Skin epidermis (tissue), 12 donors: ENCODE results near the gene PMF1.
"Not testable (repeated sequence)": the region's sequence is repeated elsewhere in the genome, so short reads cannot be mapped to it uniquely, and the experiment has no call there.

Experiments used
- H3K27ac ChIP-seq, 21 experiments: fragments of 200-600 bp; sonication (generic) in 11 of 21; one replicate each; pipeline ENCODE4 v1.5.0; 2020; ENCODE audit warnings: mild to moderate bottlenecking in 3 of 21, inconsistent platforms in 2 of 21, moderate library complexity in 2 of 21
- H3K4me3 ChIP-seq, 7 experiments: fragments of 200-600 bp; sonication (generic) in 2 of 7; one replicate each; pipeline ENCODE4 v1.5.0; 2020; ENCODE audit warnings: inconsistent platforms in 2 of 7, mild to moderate bottlenecking in 2 of 7, moderate library complexity in 1 of 7

Gene PMF1

DNA sequence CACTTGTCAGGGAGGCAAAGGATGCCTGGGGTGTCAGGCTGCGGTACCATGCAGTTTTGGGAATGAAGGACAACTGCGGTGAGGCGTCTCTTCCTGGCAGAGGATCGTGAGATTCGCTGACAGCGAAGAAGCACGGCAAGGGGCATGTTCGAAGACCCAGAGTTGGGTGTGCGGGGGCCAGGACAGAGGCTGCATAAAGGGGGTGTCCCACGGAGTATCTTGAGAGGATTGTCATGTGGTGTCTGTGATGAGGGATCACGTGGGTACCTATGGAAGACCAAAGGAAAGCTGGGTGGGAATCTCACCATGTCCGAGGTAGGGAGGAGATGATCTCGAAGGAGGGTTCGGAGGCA lies 18.5 kb upstream of the PMF1 start:
- Histone ChIP-seq H3K4me3 (peak overlapping the region; percentile 67 to 88 (median 80)), H3K27ac (peak overlapping the region in 19 of 21 experiments; percentile 63 to 92 (median 80))

DNA sequence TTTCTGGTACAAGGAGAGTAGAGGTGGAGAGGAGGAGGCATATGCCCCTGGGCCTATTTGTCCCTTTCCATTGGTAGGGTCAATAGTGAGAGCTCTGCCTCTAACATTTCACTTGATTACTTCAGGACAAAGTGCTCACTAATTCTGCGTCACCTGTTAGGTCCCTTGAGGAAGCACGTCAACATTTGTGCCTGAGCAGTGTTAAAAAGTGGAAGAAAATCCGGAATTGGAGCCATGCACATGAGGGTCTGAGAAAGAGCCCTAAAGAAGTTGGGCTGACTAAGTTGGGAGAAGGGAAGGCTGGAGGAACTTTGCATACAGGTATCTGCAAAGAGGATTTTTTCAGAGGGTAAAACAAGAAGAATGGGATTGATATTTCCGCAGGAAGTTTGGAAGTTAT lies 17.0 kb upstream of the PMF1 start:
- Histone ChIP-seq H3K27ac (no peak overlapping the region), H3K4me3 (no peak overlapping the region)

DNA sequence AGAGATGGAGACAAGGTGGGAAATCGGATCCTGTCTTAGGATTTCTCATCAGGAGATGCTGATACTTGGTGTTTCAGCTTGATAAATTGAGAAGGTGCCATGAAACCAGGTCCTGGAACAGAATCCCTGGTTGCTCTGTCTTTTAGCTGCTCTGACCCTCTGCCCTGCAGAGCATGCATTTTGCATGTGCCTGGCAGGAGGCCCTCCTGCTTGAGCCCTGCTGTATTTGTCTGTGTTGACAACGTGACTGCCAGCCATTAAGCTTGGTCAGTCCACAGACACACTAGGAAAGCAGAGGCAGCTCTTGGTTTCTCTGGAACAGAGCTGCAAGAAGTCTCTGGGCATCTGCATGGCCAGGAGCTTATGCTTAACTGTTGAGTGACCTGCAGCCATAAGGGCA lies 16.4 kb upstream of the PMF1 start:
- H3K4me3 ChIP-seq = no peak overlapping the region
- H3K27ac ChIP-seq = no peak overlapping the region

DNA sequence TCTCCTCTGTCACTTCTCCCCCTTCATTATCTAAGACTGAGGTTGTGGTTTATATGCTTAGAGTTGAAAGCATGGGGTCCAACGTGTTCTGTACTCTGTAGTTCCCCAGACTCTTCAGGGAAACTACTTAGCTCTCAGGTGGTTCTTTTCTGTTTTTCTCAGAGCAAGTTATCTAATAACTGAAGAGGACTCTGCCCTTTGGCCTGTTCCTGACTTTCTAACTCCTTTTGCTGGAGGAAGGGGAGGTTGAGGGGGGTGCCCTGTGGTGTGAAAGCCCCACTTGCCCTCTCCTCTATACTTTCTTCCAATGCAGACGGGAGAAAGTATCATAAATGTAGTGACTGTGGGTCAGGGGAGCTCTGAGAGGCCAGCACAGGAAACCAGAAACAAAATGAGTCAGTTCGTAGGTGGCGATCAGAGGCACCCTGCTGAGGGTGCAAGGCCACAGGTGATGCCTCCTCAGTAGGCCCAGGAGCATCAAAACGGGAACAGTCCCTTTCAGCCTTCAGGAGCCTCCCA lies 13.9 kb upstream of the PMF1 start:
- Histone ChIP-seq H3K4me3 (no peak overlapping the region), H3K27ac (peak overlapping the region in 5 of 21 experiments; percentile 20 to 55 (median 36))

DNA sequence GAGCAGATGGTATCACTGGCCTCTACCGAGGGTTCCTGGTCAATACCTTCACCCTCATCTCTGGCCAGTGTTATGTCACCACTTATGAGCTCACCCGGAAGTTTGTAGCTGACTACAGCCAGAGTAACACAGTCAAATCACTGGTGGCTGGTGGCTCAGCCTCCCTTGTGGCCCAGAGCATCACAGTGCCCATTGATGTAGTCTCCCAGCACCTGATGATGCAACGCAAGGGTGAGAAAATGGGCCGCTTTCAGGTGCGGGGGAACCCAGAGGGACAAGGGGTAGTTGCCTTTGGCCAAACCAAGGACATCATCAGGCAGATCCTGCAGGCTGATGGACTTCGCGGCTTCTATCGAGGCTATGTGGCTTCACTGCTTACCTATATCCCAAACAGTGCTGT lies 12.8 kb upstream of the PMF1 start:
- Histone ChIP-seq H3K4me3 (no peak overlapping the region), H3K27ac (no peak overlapping the region)

DNA sequence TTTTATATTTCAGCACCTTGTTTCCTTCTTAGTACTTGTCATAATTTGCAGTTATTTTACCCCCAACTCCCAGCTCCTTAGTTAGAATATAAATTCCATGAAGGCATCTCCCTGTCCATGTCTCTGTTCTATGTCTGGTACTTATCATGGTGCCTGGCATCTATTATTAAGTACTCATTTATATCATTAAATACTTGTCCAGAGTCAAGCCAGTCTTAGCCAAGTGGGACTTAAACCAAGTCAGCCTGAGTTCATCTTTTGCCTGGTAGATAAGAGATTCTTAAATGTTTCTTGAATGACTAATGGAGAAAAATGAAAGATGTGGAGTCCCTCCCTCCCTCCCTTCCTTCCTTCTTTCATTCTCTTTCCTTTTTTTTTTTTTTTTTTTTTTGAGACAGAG lies 9.5 kb upstream of the PMF1 start:
- no peak overlapping the region for H3K4me3 ChIP-seq
- H3K27ac ChIP-seq = no peak overlapping the region

DNA sequence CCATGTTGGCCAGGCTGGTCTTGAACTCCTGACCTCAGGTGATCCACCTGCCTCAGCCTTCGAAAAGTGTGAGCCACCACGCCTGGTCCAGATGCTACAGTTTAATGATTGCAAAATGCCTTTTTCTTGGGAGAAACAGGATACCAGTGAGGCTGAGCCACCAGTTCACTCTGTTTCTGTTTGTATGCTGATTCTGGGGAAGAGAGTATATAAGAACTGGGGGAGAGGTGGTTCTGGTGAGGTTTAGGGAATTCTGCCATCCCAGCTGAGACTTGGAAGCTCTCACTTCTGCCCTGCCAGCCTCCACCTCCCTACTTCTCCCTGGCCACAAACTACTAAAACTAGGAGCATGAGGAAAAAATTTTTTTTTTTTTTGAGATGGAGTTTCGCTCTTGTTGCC lies 8.1 kb upstream of the PMF1 start:
- Histone ChIP-seq H3K27ac (no peak overlapping the region), H3K4me3 (no peak overlapping the region)

DNA sequence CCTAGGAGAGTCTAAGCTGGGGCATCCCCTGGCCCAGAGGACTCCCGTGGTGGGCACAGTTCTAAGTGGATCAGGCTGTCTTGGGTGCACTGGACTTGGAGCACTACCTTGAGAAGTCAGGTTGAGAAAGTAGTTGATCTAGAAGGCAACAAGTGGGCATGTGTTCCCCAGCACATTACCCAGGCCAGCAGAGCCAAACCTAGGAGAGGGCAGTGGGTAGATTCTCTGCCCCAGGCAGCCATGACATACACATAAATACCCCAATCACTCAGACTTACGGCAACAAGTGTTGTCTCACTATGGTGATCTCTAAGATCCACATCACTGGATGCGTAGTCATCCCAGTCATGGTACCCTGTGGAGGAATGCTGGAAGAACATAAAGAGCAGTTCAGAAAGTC lies 1.6 kb upstream of the PMF1 start:
- no peak overlapping the region for H3K27ac ChIP-seq
- H3K4me3 ChIP-seq = no peak overlapping the region

DNA sequence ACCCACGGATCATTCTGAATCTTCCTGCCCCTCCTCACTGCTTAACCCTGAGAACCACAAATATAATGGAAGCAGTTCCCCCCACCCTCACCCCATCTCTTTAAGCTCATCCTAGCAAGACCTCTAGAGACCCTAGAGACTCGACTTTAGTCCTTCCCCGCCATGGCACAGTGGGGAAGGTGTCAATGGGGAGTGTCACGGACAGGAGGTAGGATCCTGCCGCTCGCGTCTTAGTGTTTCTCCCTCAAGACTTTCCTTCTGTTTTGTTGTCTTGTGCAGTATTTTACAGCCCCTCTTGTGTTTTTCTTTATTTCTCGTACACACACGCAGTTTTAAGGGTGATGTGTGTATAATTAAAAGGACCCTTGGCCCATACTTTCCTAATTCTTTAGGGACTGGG lies 677 bp upstream of the PMF1 start:
- H3K4me3 ChIP-seq = peak overlapping the region in 5 of 7 experiments; percentile 50 to 62 (median 53)
- peak overlapping the region in 20 of 21 experiments; percentile 84 to 99 (median 94) for H3K27ac ChIP-seq

DNA sequence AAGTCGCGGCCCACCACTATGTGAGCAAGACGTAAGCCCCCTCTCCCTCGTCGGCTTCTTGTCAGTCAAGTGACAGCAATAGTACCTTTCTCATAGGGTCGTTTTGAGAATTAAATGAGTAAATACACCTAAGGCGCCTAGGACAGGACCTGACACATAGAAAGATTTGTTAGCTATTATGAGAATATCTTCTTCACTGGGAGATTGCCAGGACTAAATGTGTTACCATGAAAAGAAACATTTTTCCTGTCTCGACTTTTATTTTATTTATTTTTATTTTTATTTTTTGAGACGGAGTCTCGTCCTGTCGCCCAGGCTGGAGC lies 798 bp downstream of the PMF1 start:
- Histone ChIP-seq H3K4me3 (peak overlapping the region; percentile 50 to 62 (median 55)), H3K27ac (peak overlapping the region; percentile 54 to 99 (median 93))

DNA sequence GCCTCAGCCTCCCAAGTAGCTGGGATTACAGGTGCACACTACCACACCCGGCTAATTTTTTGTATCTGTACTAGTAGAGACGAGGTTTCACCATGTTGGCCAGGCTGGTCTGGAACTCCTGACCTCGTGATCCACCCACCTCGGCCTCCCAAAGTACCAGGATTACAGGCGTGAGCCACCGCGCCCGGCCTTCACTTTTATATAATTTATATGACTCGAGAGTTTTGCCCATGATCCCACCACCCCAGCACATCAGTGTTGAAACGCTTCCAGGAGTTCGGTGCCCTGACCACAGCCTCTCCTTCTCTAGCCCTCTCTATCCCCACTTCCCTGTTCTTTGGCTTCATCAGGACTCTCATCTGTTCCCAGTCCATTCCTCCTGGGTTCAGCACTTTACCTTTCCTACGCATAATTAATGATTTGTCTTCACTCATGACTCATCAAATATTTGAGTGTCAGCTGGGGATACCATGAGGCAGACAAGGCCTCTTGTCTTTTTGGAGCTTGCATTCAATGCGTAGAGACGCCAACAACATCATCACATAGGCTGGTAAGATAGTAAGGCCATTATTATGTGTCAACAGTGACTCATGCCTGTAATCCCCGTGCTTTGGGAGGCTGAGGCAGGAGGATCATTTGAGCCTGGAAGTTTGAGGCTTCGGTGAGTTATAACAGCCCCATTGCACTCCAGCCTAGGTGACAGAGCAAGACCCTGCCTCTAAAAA lies 1.4 kb downstream of the PMF1 start:
- Histone ChIP-seq H3K27ac (peak overlapping the region in 18 of 21 experiments; percentile 84 to 99 (median 94)), H3K4me3 (peak overlapping the region; percentile 50 to 62 (median 55))

DNA sequence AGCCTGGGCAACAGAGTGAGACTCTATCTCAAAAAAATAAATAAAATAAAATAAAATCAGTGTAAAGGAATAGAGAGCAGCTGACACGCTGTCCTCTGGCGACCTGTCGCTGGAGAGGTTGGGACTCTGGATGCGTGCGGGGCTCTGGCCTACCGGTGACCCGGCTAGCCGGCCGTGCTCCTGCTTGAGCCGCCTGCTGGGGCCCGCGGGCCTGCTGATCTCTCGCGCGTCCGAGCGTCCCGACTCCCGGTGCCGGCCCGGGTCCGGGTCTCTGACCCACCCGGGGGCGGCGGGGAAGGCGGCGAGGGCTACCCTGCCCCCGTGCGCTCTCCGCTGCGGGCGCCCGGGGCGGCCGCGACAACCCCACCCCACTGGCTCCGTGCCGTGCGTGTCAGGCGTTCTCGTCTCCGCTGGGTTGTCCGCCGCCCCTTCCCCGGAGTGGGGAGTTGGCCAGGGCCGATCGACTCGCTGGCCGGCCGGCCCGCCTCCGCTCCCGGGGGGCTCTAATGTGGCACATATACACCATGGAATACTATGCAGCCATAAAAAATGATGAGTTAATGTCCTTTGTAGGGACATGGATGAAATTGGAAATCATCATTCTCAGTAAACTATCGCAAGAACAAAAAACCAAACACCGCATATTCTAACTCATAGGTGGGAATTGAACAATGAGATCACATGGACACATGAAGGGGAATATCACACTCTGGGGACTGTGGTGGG lies 3.7 kb downstream of the PMF1 start:
- H3K4me3 ChIP-seq = not testable (repeated sequence)
- H3K27ac ChIP-seq = peak overlapping the region in 1 of 21 experiments; percentile 10

DNA sequence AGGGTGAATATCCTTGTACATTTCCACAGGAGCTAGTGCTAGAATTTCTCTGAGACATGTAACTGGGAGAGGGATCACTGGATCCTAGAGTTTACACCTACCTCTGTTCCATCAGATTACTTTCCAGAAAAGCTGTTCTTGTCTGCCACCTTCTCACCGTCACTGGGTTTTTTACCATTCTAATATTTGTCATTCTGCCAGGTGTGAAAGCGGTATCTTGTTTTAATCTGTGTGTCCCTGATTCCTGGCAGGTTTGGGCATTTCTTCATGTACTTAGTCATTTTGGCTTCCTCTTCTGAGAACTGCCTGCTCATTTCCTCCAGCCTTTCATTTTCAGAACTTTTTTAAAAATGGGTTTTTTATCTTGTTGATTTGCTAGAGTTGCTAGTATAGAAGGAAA lies 5.1 kb downstream of the PMF1 start:
- peak overlapping the region in 18 of 21 experiments; percentile 4 to 83 (median 66) for H3K27ac ChIP-seq
- no peak overlapping the region for H3K4me3 ChIP-seq

DNA sequence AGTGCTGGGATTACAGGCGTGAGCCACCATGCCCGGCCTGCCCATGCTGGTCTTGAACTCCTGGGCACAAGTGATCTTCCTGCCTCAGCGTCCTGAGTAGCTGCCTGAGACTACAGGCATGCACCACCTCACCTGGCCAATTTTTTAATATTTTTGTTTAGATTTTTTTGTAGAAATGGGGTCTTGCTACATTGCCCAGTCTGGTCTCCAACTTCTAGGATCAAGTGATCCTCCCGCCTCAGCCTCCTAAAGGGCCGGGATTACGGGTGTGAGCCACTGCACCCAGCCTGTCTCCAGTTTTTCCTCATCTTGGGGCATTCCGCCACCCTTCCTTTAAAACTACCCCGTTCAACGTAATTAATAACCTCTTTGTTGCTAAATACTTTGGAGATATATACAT lies 7.4 kb downstream of the PMF1 start:
- Histone ChIP-seq H3K27ac (no peak overlapping the region), H3K4me3 (no peak overlapping the region)

DNA sequence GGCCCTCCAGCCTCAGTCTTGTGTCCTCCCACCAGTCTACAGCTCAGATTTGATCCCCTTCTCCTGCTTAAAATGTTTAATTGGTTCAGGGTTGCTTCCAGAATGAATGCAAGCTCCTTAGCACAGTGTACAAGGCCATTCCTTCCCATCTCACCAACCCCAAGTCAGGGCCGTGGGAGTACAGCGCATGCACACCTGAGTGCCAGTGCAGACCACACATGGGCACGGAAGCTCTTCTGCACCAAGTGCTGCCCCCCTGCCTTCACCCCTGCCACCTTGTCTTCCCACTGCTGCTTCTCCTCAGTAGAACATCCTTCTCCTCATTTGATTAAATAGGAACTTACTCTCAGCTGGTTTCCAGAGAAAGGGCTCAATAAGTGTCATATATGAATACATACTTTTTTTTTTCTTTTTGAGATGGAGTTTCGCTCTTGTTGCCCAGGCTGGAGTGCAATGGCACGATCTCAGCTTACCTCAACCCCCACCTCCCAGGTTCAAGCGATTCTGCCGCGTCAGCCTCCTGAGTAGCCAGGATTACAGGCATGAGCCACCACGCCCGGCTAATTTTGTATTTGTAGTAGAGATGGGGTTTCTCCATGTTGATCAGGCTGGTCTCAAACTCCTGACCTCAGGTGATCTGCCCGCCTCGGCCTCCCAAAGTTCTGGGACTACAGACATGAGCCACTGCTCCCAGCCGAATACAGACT lies 9.3 kb downstream of the PMF1 start:
- H3K4me3 ChIP-seq = no peak overlapping the region
- peak overlapping the region in 5 of 21 experiments; percentile 2 to 66 (median 8) for H3K27ac ChIP-seq

DNA sequence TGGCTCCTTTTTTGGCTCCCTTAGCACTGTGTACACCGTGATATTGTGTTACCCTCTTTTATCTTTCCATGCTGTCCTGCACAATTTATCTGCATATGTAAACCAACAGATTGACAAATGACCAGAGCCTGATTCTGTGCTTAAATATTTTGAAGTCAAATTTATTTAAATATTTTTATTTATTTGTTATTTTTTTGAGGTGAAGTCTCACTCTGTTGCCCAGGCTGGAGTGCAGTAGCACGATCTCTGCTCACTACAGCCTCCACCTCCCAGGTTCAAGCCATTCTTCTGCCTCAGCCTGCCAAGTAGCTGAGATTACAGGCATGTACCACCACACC lies 12.8 kb downstream of the PMF1 start:
- Histone ChIP-seq H3K27ac (peak overlapping the region in 6 of 21 experiments; percentile 5 to 76 (median 41)), H3K4me3 (no peak overlapping the region)

DNA sequence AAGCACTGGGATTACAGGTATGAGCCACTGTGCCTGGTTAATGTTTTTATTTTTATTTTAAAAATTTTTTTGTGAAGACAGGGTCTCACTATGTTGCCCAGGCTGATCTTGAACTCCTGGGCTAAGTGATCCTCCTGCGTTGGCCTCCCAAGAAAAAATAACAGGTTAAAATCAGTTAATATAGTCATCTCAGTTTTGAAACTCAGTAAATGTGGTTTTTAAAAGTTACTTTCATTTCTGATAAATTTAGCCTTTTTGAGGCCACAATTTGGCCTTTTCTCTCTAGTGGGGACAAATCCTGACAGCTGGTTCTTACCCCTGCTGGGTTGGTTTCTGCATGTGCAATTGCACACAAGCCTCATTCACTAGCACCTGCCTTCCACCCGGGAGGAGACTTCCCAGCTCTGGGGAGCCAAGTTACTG lies 13.3 kb downstream of the PMF1 start:
- H3K4me3 ChIP-seq = no peak overlapping the region
- H3K27ac ChIP-seq = peak overlapping the region in 6 of 21 experiments; percentile 5 to 76 (median 41)

DNA sequence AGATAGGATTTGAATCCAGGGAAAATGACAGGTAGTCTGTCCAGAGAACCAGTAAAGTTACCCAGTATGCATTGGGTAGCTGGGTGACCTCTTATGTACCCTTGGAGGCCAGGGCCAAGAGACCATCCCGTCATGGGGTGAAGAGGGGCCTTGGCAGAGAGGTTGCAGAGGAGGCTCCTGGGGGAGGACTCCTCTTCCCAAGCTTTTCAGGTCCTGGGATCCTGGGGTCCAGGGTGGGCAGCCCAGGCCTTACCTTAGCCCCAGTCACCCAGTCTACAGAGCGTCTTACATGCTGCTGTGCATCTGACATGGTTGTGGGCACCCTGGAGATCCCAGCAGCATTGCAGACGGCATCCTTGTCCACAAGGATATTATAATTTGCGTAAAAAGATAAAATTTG lies 14.0 kb downstream of the PMF1 start:
- no peak overlapping the region for H3K4me3 ChIP-seq

DNA sequence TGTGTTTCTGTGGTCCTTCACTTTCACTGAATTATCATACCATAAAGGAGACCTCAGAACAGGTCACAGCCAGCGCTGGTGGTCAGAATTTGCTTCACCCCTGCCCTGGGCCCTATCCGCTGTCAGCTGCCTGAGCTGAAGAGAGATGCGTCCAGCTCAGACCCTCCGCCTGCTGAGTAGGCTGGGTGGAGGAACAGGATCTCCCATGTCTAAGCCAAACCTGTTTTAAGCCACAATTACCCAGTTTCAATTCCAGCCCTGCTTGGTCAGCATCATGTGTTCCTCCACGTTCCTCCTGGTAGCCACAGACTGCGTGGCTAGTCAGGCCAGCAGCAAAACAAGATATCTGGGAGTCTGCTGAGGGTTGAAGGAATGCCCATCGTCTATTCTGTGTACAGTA lies 15.7 kb downstream of the PMF1 start:
- no peak overlapping the region for H3K27ac ChIP-seq
- no peak overlapping the region for H3K4me3 ChIP-seq

More for the DNA sequence above, 14.0 kb downstream of the PMF1 start:
- peak overlapping the region in 2 of 21 experiments; percentile 50 to 76 for H3K27ac ChIP-seq

DNA sequence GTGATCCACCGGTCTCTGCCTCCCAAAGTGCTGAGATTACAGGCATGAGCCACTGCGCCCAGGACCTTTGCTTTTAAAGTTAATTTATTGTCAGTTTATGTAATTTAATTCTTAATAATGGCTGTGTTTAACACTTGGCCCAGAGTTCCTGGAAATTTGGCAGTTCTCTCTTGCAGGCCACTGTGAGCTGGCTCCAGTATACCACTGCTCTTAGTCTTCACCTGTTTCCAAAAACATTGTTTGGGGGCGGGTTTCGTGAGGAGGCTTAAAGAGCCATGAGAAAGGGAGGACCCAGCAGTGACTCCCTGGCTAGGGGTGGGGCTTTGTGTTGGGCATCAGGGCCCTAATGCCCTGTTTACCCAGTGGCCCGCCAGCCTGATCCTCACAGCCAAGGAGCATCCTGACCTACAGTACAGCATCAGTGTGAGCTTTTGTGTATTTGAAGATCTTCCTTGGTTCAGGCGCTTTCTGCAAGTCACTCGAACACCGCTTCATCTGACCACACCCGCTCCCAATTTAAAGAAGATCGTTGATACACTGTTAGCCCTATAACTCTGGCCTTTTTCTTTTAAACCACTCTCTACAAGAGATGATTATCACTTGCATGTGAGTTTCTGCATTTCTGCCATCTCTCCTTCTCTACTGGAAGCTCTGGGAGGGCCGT lies 17.1 kb downstream of the PMF1 start:
- no peak overlapping the region for H3K4me3 ChIP-seq
- no peak overlapping the region for H3K27ac ChIP-seq
